Tibial artery (tissue), 4 donors: ENCODE data around the gene LOXL1.

Experiments
- DNase-seq, 2 donors: peaks; one replicate each; pipeline ENCODE4 v3.0.0-alpha.2; 2019
- H3K27ac ChIP-seq, 2 donors: fragments of 200-600 bp; sonication (generic) in 1 of 2; 1 replicate in 1 of 2; 2 replicates in 1 of 2; pipeline ENCODE4 v1.5.1; 2018 to 2019; ENCODE audit warnings: mild to moderate bottlenecking in 1 of 2
- H3K27me3 ChIP-seq, 2 donors: fragments of 200-600 bp; sonication (generic) in 1 of 2; one replicate each; pipeline versions ENCODE4 v1.5.1 to v1.6.0; 2016 to 2019
- H3K36me3 ChIP-seq, 3 donors: fragments of 200-600 bp; sonication (generic) in 2 of 3; one replicate each; pipeline ENCODE4 v1.5.1; 2016 to 2019; ENCODE audit warnings: mild to moderate bottlenecking in 2 of 3
- H3K4me1 ChIP-seq, 4 donors: fragments of 200-600 bp; sonication (generic) in 2 of 4; 1 replicate in 3 of 4; 2 replicates in 1 of 4; pipeline ENCODE4 v1.5.1; 2016 to 2019
- H3K4me3 ChIP-seq, 2 donors: fragments of 200-600 bp; sonication (generic) in 1 of 2; 1 replicate in 1 of 2; 2 replicates in 1 of 2; pipeline ENCODE4 v1.5.1; 2018 to 2019; ENCODE audit warnings: mild to moderate bottlenecking in 2 of 2
- H3K9me3 ChIP-seq, 3 donors: fragments of 200-600 bp; sonication (generic) in 1 of 3; one replicate each; pipeline ENCODE4 v1.5.1; 2016 to 2019
- intact Hi-C: fragments of 100-400 bp; cut with DNase I; formaldehyde crosslinking; loops from one replicate; pipeline ENCODE4 v1.15.0; 2023; ENCODE audit warnings: low total_unique reads
- TF ChIP-seq, protein P1 (sequence below), 2 experiments: fragments of 200-600 bp in 1 of 2; fragments of 450-650 bp in 1 of 2; IDR thresholded peaks; one replicate each; pipeline ENCODE4 v1.5.1; 2017 to 2019; ENCODE audit warnings: antibody characterized with exemption in 2 of 2, mild to moderate bottlenecking in 1 of 2, moderate library complexity in 1 of 2

LOXL1 gene

GRCh38 chr15:73889762-73890124 lies 36.5 kb upstream of the LOXL1 start:
- no peaks in the 10 kb centered on the region for H3K9me3 ChIP-seq
- no peaks in the 10 kb centered on the region for H3K36me3 ChIP-seq
- H3K27me3 ChIP-seq = peaks cover 0 to 25% of the 10 kb centered on the region in 2 donors
- no peaks in the 10 kb centered on the region for H3K4me1 ChIP-seq
- no peak overlapping the region for H3K27ac ChIP-seq
- DNase-seq = peak in 1 of 2 donors; percentile 37
- intact Hi-C loops = loop anchor here (10.0 kb wide), 1 partner anchor 75 kb away; no protein-coding TSS in a partner anchor
- TF ChIP-seq, protein P1, sequence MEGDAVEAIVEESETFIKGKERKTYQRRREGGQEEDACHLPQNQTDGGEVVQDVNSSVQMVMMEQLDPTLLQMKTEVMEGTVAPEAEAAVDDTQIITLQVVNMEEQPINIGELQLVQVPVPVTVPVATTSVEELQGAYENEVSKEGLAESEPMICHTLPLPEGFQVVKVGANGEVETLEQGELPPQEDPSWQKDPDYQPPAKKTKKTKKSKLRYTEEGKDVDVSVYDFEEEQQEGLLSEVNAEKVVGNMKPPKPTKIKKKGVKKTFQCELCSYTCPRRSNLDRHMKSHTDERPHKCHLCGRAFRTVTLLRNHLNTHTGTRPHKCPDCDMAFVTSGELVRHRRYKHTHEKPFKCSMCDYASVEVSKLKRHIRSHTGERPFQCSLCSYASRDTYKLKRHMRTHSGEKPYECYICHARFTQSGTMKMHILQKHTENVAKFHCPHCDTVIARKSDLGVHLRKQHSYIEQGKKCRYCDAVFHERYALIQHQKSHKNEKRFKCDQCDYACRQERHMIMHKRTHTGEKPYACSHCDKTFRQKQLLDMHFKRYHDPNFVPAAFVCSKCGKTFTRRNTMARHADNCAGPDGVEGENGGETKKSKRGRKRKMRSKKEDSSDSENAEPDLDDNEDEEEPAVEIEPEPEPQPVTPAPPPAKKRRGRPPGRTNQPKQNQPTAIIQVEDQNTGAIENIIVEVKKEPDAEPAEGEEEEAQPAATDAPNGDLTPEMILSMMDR (IDR thresholded peaks at IDR 0.05) = no peak
- no peak overlapping the region for H3K4me3 ChIP-seq

DNA sequence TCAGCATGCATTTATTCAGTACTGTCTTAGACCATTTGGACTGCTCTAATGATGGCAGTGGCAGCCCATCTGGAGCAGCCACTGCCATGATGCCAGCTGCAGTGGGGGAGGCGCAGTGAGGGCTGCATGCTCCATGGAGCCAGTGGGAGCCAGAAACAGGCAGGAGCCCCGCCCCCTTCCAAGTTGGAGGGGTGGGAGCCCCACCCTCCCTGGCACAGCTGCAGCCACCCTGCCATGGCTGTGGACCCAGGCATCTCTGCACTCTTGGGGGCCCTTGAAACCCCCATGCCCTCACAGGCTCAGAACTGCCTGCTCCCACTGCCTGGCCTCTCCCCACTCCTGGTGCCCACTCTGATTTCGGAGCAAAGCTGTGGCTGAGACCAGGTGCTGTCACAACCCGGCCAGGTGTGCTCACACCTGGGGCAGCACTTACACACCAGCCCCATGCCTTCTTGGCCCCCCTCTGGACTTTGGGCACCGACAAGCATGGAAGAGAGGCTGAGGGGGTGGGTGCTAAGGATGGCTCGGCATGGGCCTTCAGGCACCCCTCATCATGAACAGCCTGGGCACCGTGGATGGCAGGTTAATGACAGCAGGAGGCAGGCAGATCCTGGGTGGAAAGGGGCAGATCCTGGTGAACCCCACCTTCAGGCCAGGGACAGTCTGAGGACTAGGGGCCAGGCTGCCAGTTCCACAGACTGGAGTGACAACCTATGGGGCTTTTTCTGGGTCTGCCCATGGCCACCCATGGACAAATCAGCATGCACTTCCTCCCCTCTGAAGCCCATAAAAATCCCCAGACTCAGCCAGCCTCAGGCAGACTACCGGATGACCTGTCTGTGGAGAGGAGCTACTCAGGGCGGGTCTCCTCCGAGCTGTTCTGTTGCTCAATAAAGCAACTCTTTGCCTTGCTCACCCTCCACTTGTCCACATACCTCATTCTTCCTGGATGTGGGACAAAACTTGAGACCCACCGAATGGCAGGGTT lies 34.6 kb upstream of the LOXL1 start:
- intact Hi-C loops = loop anchor here (10.0 kb wide), 1 partner anchor 73 kb away; no protein-coding TSS in a partner anchor
- DNase-seq = peak in 1 of 2 donors; percentile 43
- H3K4me1 ChIP-seq = no peaks in the 10 kb centered on the region
- TF ChIP-seq, protein P1 (IDR thresholded peaks at IDR 0.05) = no peak
- H3K27me3 ChIP-seq = peaks cover 0 to 23% of the 10 kb centered on the region in 2 donors
- H3K36me3 ChIP-seq = no peaks in the 10 kb centered on the region
- H3K27ac ChIP-seq = no peak overlapping the region
- no peak overlapping the region for H3K4me3 ChIP-seq
- H3K9me3 ChIP-seq = no peaks in the 10 kb centered on the region

- Histone ChIP-seq H3K4me1 (no peaks in the 10 kb centered on the region), H3K36me3 (no peaks in the 10 kb centered on the region), H3K27me3 (peaks cover 0 to 23% of the 10 kb centered on the region in 2 donors), H3K9me3 (no peaks in the 10 kb centered on the region), H3K4me3 (no peak overlapping the region), H3K27ac (no peak overlapping the region)
- TF ChIP-seq, protein P1 (IDR thresholded peaks at IDR 0.05) = no peak
- DNase-seq = peak in 1 of 2 donors; percentile 58
- intact Hi-C loops = loop anchor here (10.0 kb wide), 1 partner anchor 72 kb away; no protein-coding TSS in a partner anchor
These were observed 33.6 kb upstream of the LOXL1 start for GRCh38 chr15:73892446-73893226.

- H3K4me3 ChIP-seq = no peak overlapping the region
- no peaks in the 10 kb centered on the region for H3K9me3 ChIP-seq
- TF ChIP-seq, protein P1 (IDR thresholded peaks at IDR 0.05) = no peak
- no peaks in the 10 kb centered on the region for H3K36me3 ChIP-seq
- intact Hi-C loops = loop anchor here (10.0 kb wide), 1 partner anchor 71 kb away; no protein-coding TSS in a partner anchor
- DNase-seq = no peak
- peaks cover 0 to 23% of the 10 kb centered on the region in 2 donors for H3K27me3 ChIP-seq
- H3K27ac ChIP-seq = no peak overlapping the region
- H3K4me1 ChIP-seq = peaks cover 0 to 4% (median 0%) of the 10 kb centered on the region in 4 donors
These were observed 32.0 kb upstream of the LOXL1 start for GRCh38 chr15:73894133-73894814.
